ENCODE data around the gene CNOT1. TPM values are rescaled to one million over a fixed set of nuclear protein-coding genes. Genes with fewer than 3 reads are reported as not detected.
A peak's percentile ranks its signal among the peaks of the same experiment; 100 is the strongest.

Gene CNOT1
- total and polyA plus RNA-seq, 3 experiments from 2014 or later: 111 to 338 (median 326) TPM

DNA sequence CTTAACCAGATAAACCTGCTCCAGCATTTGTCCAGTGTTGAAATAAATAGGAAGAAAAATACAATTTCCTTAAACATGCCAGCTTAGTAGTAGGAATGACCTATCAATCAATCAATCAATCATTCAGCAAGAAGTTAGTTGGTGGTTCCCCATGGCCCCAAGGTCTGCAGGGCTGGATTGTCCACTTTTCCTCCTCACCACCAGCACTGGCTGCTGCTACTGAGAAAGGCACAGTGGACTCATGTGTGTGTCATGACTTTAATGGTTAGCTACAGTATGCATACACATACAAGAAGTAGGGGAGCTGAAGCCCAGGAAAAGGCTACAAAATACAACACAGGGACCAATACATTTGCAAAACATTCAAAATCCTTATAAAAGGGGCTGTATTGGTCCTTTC is 109.9 kb downstream of the CNOT1 start:
- DNase-seq: no peak
- Histone ChIP-seq H3K4me3 (ENCODE audit: low read length) (no peak overlapping the region), H3K4me1 (ENCODE audit: insufficient read depth, low read length) (peaks cover 16% of the 10 kb centered on the region), H3K36me3 (ENCODE audit: insufficient read depth, low read length) (peaks cover 58% of the 10 kb centered on the region), H3K27ac (ENCODE audit: low read depth, low read length) (no peak overlapping the region), H3K27me3 (ENCODE audit: insufficient read depth, low read length, poor library complexity, severe bottlenecking) (no peaks in the 10 kb centered on the region), H3K9me3 (ENCODE audit: low read length) (no peaks in the 10 kb centered on the region)
- Mint-ChIP-seq H3K4me3 (no peak overlapping the region), H3K9me3 (no peaks in the 10 kb centered on the region), H3K4me1 (peaks cover 12 to 17% (median 17%) of the 10 kb centered on the region in 3 donors), H3K27ac (peak overlapping the region in 1 of 8 donors; percentile 66), H3K36me3 (peaks cover 0 to 80% (median 20%) of the 10 kb centered on the region in 3 donors), H3K27me3 (no peaks in the 10 kb centered on the region)
- POLR2A ChIA-PET: interaction anchor here (0.6 kb wide), 1 partner anchor 103 kb away, joined by 4 read pairs; no protein-coding TSS in a partner anchor
- CTCF ChIA-PET: interaction anchor here (1.0 to 3.2 kb wide), 5 partner anchors 8 to 236 kb away, joined by 3 to 12 read pairs (median 5); no protein-coding TSS in a partner anchor

DNA sequence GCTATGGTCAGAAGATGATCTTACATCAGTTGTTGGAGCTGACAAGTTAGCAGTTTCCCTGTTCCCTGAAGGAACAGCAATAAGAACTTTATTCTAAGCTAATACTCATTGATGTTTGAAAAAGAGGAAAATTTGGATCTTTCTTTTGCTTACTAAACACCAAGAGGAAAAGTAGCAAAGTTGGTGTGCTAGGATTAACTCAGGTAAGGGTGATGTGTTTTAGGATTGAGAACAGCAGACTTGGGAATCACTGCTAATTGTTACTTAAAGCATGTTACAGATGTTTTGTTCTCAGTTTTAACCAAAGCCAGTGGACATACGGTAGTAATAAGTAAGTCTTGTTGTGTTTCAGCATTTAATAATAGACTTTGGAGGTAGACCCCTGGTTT is 110.7 kb downstream of the CNOT1 start:
- H3K4me3 ChIP-seq (ENCODE audit: low read length): no peak overlapping the region

DNA sequence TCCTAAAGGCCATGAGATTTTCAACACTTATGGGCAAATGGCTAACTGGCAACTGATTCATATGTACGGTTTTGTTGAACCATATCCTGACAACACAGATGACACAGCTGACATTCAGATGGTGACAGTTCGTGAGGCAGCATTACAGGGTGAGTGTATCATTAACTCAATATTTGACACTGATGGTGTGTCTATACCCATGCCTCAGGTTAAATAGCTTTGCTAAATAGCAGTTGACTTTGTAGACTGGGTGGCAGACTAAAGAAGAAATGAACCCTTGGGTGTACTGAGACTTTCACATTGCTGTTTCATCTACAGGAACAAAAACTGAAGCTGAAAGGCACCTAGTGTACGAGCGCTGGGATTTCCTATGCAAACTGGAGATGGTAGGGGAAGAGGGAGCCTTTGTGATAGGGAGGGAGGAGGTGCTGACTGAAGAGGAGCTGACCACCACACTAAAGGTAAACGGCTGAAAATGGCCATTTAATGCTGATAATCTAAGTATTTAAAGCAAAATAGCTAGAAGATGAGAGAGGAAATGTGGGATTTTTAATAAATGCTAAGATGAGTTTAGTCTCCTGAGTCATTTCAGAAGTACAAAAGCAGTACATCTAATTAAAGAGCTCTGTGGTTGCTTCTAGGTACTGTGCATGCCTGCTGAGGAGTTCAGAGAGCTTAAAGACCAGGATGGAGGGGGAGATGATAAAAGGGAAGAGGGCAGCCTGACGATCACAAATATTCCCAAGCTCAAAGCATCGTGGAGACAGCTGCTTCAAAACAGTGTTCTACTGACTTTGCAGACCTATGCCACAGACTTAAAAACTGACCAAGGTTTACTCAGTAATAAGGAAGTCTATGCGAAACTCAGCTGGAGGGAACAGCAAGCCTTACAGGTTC is 111.3 kb downstream of the CNOT1 start:
- Histone ChIP-seq H3K27ac (ENCODE audit: low read depth, low read length) (no peak overlapping the region), H3K4me3 (ENCODE audit: low read length) (no peak overlapping the region), H3K27me3 (ENCODE audit: insufficient read depth, low read length, poor library complexity, severe bottlenecking) (no peaks in the 10 kb centered on the region), H3K9me3 (ENCODE audit: low read length) (no peaks in the 10 kb centered on the region), H3K4me1 (ENCODE audit: insufficient read depth, low read length) (peaks cover 17% of the 10 kb centered on the region), H3K36me3 (ENCODE audit: insufficient read depth, low read length) (peaks cover 49% of the 10 kb centered on the region)
- H3K4me3 Mint-ChIP-seq: peak overlapping the region in 1 of 7 donors; percentile 65
- DNase-seq: no peak
- no peaks in the 10 kb centered on the region for H3K9me3 Mint-ChIP-seq
- H3K4me1 Mint-ChIP-seq: peaks cover 16 to 19% (median 19%) of the 10 kb centered on the region in 3 donors
- POLR2A ChIA-PET: interaction anchor here (0.7 kb wide), 1 partner anchor 13 kb away, joined by 10 read pairs; no protein-coding TSS in a partner anchor
- peak overlapping the region in 5 of 8 donors; percentile 22 to 88 (median 64) for H3K27ac Mint-ChIP-seq
- CTCF ChIA-PET: interaction anchor here (1.1 to 3.2 kb wide), 3 partner anchors 13 to 238 kb away, joined by 3 to 12 read pairs (median 5); no protein-coding TSS in a partner anchor
- no peaks in the 10 kb centered on the region for H3K27me3 Mint-ChIP-seq
- H3K36me3 Mint-ChIP-seq: peaks cover 0 to 67% (median 17%) of the 10 kb centered on the region in 3 donors

More for the DNA sequence above, 110.7 kb downstream of the CNOT1 start:
- no peaks in the 10 kb centered on the region for H3K9me3 Mint-ChIP-seq
- H3K4me1 Mint-ChIP-seq: peaks cover 14 to 19% (median 19%) of the 10 kb centered on the region in 3 donors
- H3K36me3 Mint-ChIP-seq: peaks cover 0 to 73% (median 17%) of the 10 kb centered on the region in 3 donors
- Histone ChIP-seq H3K9me3 (ENCODE audit: low read length) (no peaks in the 10 kb centered on the region), H3K27ac (ENCODE audit: low read depth, low read length) (no peak overlapping the region), H3K36me3 (ENCODE audit: insufficient read depth, low read length) (peaks cover 54% of the 10 kb centered on the region), H3K27me3 (ENCODE audit: insufficient read depth, low read length, poor library complexity, severe bottlenecking) (no peaks in the 10 kb centered on the region), H3K4me1 (ENCODE audit: insufficient read depth, low read length) (peaks cover 17% of the 10 kb centered on the region)
- H3K27ac Mint-ChIP-seq: no peak overlapping the region
- ChIA-PET POLR2A (interaction anchor here (0.5 to 0.7 kb wide), 3 partner anchors 14 to 208 kb away, joined by 4 to 10 read pairs (median 5); no protein-coding TSS in a partner anchor), CTCF (interaction anchor here (1.1 to 3.2 kb wide), 3 partner anchors 12 to 237 kb away, joined by 3 to 12 read pairs (median 5); no protein-coding TSS in a partner anchor)
- no peak for DNase-seq
- H3K4me3 Mint-ChIP-seq: peak overlapping the region in 1 of 7 donors; percentile 65
- H3K27me3 Mint-ChIP-seq: no peaks in the 10 kb centered on the region

DNA sequence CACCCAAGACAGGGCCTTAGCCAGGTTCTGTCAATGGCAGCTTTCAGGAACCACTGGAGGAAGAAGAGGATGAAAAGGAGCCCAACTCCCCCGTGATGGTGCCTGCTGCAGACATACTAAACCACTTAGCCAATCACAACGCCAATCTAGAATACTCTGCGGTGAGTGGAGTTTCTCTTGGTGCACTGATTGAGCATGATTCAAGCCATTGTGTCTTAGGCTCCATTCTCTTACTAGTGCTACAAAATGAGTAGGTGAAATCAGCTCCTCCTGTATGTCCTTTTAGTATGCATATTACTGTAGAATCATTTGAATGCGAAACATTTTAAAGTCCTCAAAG is 112.9 kb downstream of the CNOT1 start:
- Mint-ChIP-seq H3K4me1 (peaks cover 17 to 22% (median 19%) of the 10 kb centered on the region in 3 donors), H3K27me3 (no peaks in the 10 kb centered on the region), H3K9me3 (no peaks in the 10 kb centered on the region), H3K36me3 (peaks cover 0 to 51% (median 12%) of the 10 kb centered on the region in 3 donors), H3K4me3 (peak overlapping the region; percentile 70 to 92 (median 88)), H3K27ac (peak overlapping the region in 6 of 8 donors; percentile 13 to 83 (median 44))
- DNase-seq: no peak
- Histone ChIP-seq H3K9me3 (ENCODE audit: low read length) (no peaks in the 10 kb centered on the region), H3K27ac (ENCODE audit: low read depth, low read length) (no peak overlapping the region), H3K27me3 (ENCODE audit: insufficient read depth, low read length, poor library complexity, severe bottlenecking) (no peaks in the 10 kb centered on the region), H3K36me3 (ENCODE audit: insufficient read depth, low read length) (peaks cover 35% of the 10 kb centered on the region), H3K4me1 (ENCODE audit: insufficient read depth, low read length) (peaks cover 17% of the 10 kb centered on the region), H3K4me3 (ENCODE audit: low read length) (peak overlapping the region; percentile 47)
- CTCF ChIA-PET: interaction anchor here (1.6 to 3.2 kb wide), 2 partner anchors 9 to 239 kb away, joined by 4 to 12 read pairs; no protein-coding TSS in a partner anchor
- POLR2A ChIA-PET: interaction anchor here (0.8 kb wide), 1 partner anchor 63 kb away, joined by 3 read pairs; no protein-coding TSS in a partner anchor

DNA sequence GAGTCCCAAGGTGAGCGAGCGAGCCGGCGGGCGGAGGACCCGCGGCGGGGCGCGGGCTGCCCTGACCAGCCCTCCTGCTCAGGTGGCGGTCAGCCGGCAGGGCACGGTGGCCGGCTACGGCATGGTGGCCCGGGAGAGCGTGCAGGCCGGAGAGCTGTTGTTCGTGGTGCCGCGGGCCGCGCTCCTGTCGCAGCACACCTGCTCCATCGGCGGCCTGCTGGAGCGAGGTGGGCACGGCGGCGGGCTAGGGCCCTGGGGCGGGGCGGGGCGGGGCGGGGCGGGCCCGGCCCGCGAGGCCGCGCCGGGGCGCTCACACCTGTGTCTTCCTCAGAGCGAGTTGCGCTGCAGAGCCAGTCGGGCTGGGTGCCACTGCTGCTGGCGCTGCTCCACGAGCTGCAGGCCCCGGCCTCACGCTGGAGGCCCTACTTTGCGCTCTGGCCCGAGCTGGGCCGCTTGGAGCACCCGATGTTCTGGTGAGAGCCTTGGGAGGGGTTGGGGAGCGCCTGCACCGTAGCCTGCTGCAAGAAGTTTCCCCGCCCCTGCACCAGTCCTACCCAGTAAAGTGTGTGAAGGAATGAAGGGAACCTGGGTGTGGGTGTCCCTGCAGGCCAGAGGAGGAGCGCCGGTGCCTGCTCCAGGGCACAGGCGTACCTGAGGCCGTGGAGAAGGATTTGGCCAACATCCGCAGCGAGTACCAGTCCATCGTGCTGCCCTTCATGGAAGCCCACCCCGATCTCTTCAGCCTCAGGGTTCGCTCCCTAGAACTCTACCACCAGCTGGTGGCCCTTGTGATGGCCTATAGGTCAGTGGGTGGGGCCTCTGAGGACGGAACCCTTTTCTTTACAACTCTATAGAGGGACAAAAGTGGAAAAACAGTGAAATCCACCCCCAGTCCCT is 113.5 kb downstream of the CNOT1 start:
- no peaks in the 10 kb centered on the region for H3K27me3 Mint-ChIP-seq
- Histone ChIP-seq H3K36me3 (ENCODE audit: insufficient read depth, low read length) (peaks cover 29% of the 10 kb centered on the region), H3K27ac (ENCODE audit: low read depth, low read length) (peak overlapping the region; percentile 75), H3K4me1 (ENCODE audit: insufficient read depth, low read length) (peaks cover 17% of the 10 kb centered on the region), H3K27me3 (ENCODE audit: insufficient read depth, low read length, poor library complexity, severe bottlenecking) (no peaks in the 10 kb centered on the region), H3K9me3 (ENCODE audit: low read length) (no peaks in the 10 kb centered on the region), H3K4me3 (ENCODE audit: low read length) (peak overlapping the region; percentile 92)
- H3K9me3 Mint-ChIP-seq: no peaks in the 10 kb centered on the region
- peaks cover 0 to 45% (median 9%) of the 10 kb centered on the region in 3 donors for H3K36me3 Mint-ChIP-seq
- peak in 4 of 5 donors; percentile 17 to 62 (median 52) for DNase-seq
- H3K4me1 Mint-ChIP-seq: peaks cover 17 to 22% (median 19%) of the 10 kb centered on the region in 3 donors
- peak overlapping the region; percentile 88 to 96 (median 90) for H3K4me3 Mint-ChIP-seq
- POLR2A ChIA-PET: interaction anchor here (0.8 kb wide), 1 partner anchor 64 kb away, joined by 3 read pairs; no protein-coding TSS in a partner anchor
- H3K27ac Mint-ChIP-seq: peak overlapping the region in 7 of 8 donors; percentile 32 to 94 (median 58)
- CTCF ChIA-PET: interaction anchor here (1.6 to 3.2 kb wide), 2 partner anchors 9 to 240 kb away, joined by 4 to 12 read pairs; no protein-coding TSS in a partner anchor

DNA sequence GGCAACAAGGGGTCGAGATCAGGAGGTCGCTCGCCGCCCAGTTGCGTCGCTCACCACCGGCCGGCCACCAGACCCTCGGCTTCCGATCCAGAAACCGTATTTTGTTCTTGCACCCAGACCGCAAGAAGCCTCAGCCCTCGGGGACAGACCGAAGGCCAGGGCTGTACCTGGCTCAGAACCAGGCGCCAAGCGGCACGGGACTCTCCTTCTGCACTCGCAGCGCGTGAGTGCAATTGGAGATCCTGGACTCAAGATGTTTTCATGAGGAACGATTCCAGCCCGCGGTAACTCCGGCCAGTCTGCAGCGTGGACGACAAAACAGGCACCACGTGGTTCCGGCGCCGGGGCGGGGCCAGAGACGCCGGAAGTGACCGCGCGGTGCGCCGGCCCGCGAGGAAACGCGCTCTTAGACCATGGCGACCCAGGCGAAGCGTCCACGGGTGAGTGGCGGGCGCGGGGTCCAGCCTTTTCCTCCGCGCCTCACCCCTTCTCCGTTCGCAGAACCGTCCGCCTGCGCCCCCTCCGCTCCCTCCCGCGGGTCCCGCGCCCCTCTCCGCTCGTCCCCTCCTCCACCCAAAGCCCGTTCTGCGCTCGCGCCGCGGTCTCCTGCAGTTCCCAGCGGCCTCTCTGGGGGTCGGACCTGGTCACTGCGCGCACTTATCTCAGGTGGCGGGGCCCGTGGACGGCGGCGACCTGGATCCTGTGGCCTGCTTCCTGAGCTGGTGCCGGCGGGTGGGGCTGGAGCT is 114.3 kb downstream of the CNOT1 start, which contains the start of gene SETD6:
SETD6 (plus strand) TSS at position 393 of the 746 bp plus-strand sequence; CDS start at position 414, 21 bp downstream.
- CTCF ChIA-PET: interaction anchor here (0.9 to 2.5 kb wide), 3 partner anchors 10 to 241 kb away, joined by 3 to 26 read pairs (median 4); partner anchors contain the start of gene NDRG4
- Mint-ChIP-seq H3K27ac (peak within 1 kb of the TSS; percentile 85 to 94 (median 88)), H3K4me1 (peaks cover 17 to 22% (median 19%) of the 10 kb centered on the region in 3 donors), H3K4me3 (peak within 1 kb of the TSS; percentile 88 to 96 (median 90)), H3K27me3 (no peaks in the 10 kb centered on the region), H3K9me3 (no peaks in the 10 kb centered on the region), H3K36me3 (peaks cover 0 to 37% (median 5%) of the 10 kb centered on the region in 3 donors)
- peak within 1 kb of the TSS; percentile 75 for H3K27ac ChIP-seq (ENCODE audit: low read depth, low read length)
- no peaks in the 10 kb centered on the region for H3K9me3 ChIP-seq (ENCODE audit: low read length)
- H3K4me3 ChIP-seq (ENCODE audit: low read length): peak within 1 kb of the TSS; percentile 92
- DNase-seq: peak; percentile 56 to 78 (median 67)
- H3K36me3 ChIP-seq (ENCODE audit: insufficient read depth, low read length): peaks cover 21% of the 10 kb centered on the region
- POLR2A ChIA-PET: interaction anchor here (0.6 kb wide), 2 partner anchors 236 to 1007 kb away, joined by 4 to 5 read pairs; no protein-coding TSS in a partner anchor
- H3K27me3 ChIP-seq (ENCODE audit: insufficient read depth, low read length, poor library complexity, severe bottlenecking): no peaks in the 10 kb centered on the region
- H3K4me1 ChIP-seq (ENCODE audit: insufficient read depth, low read length): peaks cover 17% of the 10 kb centered on the region

Data from CD8-positive, alpha-beta memory T cell (primary cell).